AG04450 (cell line): ENCODE results near the gene OR51D1. TPM values are rescaled to one million over a fixed set of nuclear protein-coding genes. Genes with fewer than 3 reads are reported as not detected.

ENCODE experiments used
- CTCF ChIA-PET: fragments of 300-600, 350-600 bp; formaldehyde crosslinking; extraction: SDS; loops from one replicate; lab custom pipeline; 2022; ENCODE audit warnings: antibody characterized with exemption, inconsistent platforms; lab: Charles Lee
- POLR2A ChIA-PET: fragments of 350-600 bp; formaldehyde crosslinking; extraction: SDS; loops from one replicate; lab custom pipeline; 2021; ENCODE audit warnings: antibody characterized with exemption, inconsistent platforms; lab: Yijun Ruan, JAX
- DNase-seq: peaks from one replicate; pipeline ENCODE4 v3.0.0-alpha.2; 2011; ENCODE audit warnings: low read depth, low spot score
- H3K27ac ChIP-seq: one replicate; pipeline ENCODE4 v1.5.1; 2012; ENCODE audit warnings: low read depth, low read length, control low read depth
- H3K27me3 ChIP-seq: one replicate; pipeline ENCODE4 v1.6.0; 2012; ENCODE audit warnings: low read length; ENCODE audit not compliant: control insufficient read depth, insufficient read depth
- H3K4me3 ChIP-seq: 2 replicates; pipeline ENCODE4 v1.5.1; 2011; ENCODE audit warnings: mild to moderate bottlenecking, low read depth, low read length, control low read depth
- H3K9me3 ChIP-seq: 2 replicates; pipeline ENCODE4 v1.5.1; 2012; ENCODE audit warnings: low read length; ENCODE audit not compliant: control insufficient read depth, insufficient read depth
- CTCF ChIP-seq: IDR thresholded peaks from 2 replicates; pipeline ENCODE4 v1.5.1; 2011; ENCODE audit warnings: low read depth, low read length, control low read depth, inconsistent platforms
- polyA plus RNA-seq: library from polyadenylated mRNA; depleted of rRNA; stranded (reverse); fragments of >200 nt; gene quantifications from 2 replicates; pipeline ENCODE4 v1.2.3, GENCODE V29; 2011; rRNA removed

The OR51D1 gene
- polyA plus RNA-seq, 1 experiment = not detected

GRCh38 chr11:4682623-4683419 lies 45.5 kb downstream of the OR51D1 start:
- peak overlapping the region; percentile 35 for H3K27ac ChIP-seq
- no peak for TF ChIP-seq CTCF
- ChIA-PET POLR2A (interaction anchor here (1.0 kb wide), 1 partner anchor 12 kb away, joined by 3 read pairs; no protein-coding TSS in a partner anchor), CTCF (interaction anchor here (0.6 to 2.4 kb wide), 7 partner anchors 11 to 598 kb away, joined by 3 to 13 read pairs (median 3); partner anchors contain the start of genes OR51D1 and OR51E2)
- H3K9me3 ChIP-seq = no peaks in the 10 kb centered on the region
- H3K4me3 ChIP-seq = no peak overlapping the region
- DNase-seq = peak; percentile 48
- H3K27me3 ChIP-seq = no peaks in the 10 kb centered on the region

- no peak for DNase-seq
- H3K27me3 ChIP-seq = no peaks in the 10 kb centered on the region
- CTCF ChIA-PET = interaction anchor here (2.1 to 2.4 kb wide), 2 partner anchors 13 to 47 kb away, joined by 5 to 13 read pairs; partner anchors contain the start of genes OR51D1 and OR51E2
- H3K4me3 ChIP-seq = no peak overlapping the region
- H3K27ac ChIP-seq = no peak overlapping the region
- H3K9me3 ChIP-seq = no peaks in the 10 kb centered on the region
- POLR2A ChIA-PET = no interaction called here
- no peak for TF ChIP-seq CTCF
These were observed 47.5 kb downstream of the OR51D1 start for GRCh38 chr11:4684631-4685285.

Other genes with a start within 250 kb of the OR51D1 start
- gene TRIM21, start 243.8 kb upstream of the OR51D1 start, polyA plus RNA-seq = 25.0 and 27.4 TPM in 2 replicates
- not detected in 2 replicates for gene OR52K2, start 188.2 kb upstream of the OR51D1 start, polyA plus RNA-seq
- not detected in 2 replicates for gene OR52K1, start 154.8 kb upstream of the OR51D1 start, polyA plus RNA-seq
- gene OR52M1, start 92.3 kb upstream of the OR51D1 start, polyA plus RNA-seq = not detected in 2 replicates
- not detected in 2 replicates for gene OR52I2, start 55.7 kb upstream of the OR51D1 start, polyA plus RNA-seq
- not detected in 2 replicates for gene OR52I1, start 43.4 kb upstream of the OR51D1 start, polyA plus RNA-seq
- 6.4 and 6.9 TPM in 2 replicates for gene TRIM68, start 29.2 kb upstream of the OR51D1 start, polyA plus RNA-seq
- 0.02 and 0.04 TPM in 2 replicates for gene OR51E1, start 6.5 kb downstream of the OR51D1 start, polyA plus RNA-seq
- 0.77 and 0.79 TPM in 2 replicates for gene OR51E2, start 60.4 kb downstream of the OR51D1 start, polyA plus RNA-seq
- gene MMP26, start 67.3 kb downstream of the OR51D1 start, polyA plus RNA-seq = 0.07 TPM in 1 of 2 replicates, not detected in the other
- gene OR51F1, start 132.5 kb downstream of the OR51D1 start, polyA plus RNA-seq = not detected in 2 replicates
- not detected in 2 replicates for gene OR52R1, start 166.9 kb downstream of the OR51D1 start, polyA plus RNA-seq
- gene OR51F2, start 183.8 kb downstream of the OR51D1 start, polyA plus RNA-seq = not detected in 2 replicates
- not detected in 2 replicates for gene OR51S1, start 211.7 kb downstream of the OR51D1 start, polyA plus RNA-seq
- gene OR51T1, start 244.4 kb downstream of the OR51D1 start, polyA plus RNA-seq = not detected in 2 replicates